H9 (cell line): ENCODE measurements around the gene SUPT3H. TPM values are rescaled to one million over a fixed set of nuclear protein-coding genes. Genes with fewer than 3 reads are reported as not detected.

Experiments used
- DNase-seq: peaks from one replicate; pipeline ENCODE4 v3.0.0-alpha.2; 2017
- H2AFZ ChIP-seq: one replicate; pipeline ENCODE4 v1.6.1; 2013; ENCODE audit warnings: mild to moderate bottlenecking, low read length, control low read depth, moderate library complexity
- H2AK5ac ChIP-seq: 2 replicates; pipeline ENCODE4 v1.6.1; 2013; ENCODE audit warnings: low read length, control low read depth, mixed read lengths; ENCODE audit not compliant: insufficient read length
- H2BK120ac ChIP-seq: one replicate; pipeline ENCODE4 v1.6.1; 2013; ENCODE audit warnings: low read depth, mild to moderate bottlenecking, low read length, control low read depth, inconsistent platforms; ENCODE audit not compliant: poor library complexity, severe bottlenecking
- H2BK12ac ChIP-seq: 2 replicates; pipeline ENCODE4 v1.6.1; 2013; ENCODE audit warnings: low read length, control low read depth, mixed read lengths, low read depth; ENCODE audit not compliant: insufficient read length
- H2BK15ac ChIP-seq: 2 replicates; pipeline ENCODE4 v1.6.1; 2013; ENCODE audit warnings: low read depth, low read length, control low read depth
- H2BK20ac ChIP-seq: one replicate; pipeline ENCODE4 v1.6.1; 2013; ENCODE audit warnings: low read depth, mild to moderate bottlenecking, low read length, control low read depth, inconsistent platforms; ENCODE audit not compliant: poor library complexity, severe bottlenecking
- H2BK5ac ChIP-seq: 2 replicates; pipeline ENCODE4 v1.6.1; 2013; ENCODE audit warnings: low read length, control low read depth, mixed read lengths; ENCODE audit not compliant: insufficient read length
- H3K14ac ChIP-seq: 2 replicates; pipeline ENCODE4 v1.6.1; 2013; ENCODE audit warnings: low read length, control low read depth; ENCODE audit not compliant: insufficient read depth
- H3K18ac ChIP-seq: 2 replicates; pipeline ENCODE4 v1.6.1; 2013; ENCODE audit warnings: low read depth, mild to moderate bottlenecking, mixed read lengths, low read length, control low read depth; ENCODE audit not compliant: insufficient read length
- H3K23ac ChIP-seq: 2 replicates; pipeline ENCODE4 v1.6.1; 2013; ENCODE audit warnings: low read length, control low read depth, mixed read lengths, low read depth; ENCODE audit not compliant: insufficient read length
- H3K23me2 ChIP-seq: 2 replicates; pipeline ENCODE4 v1.6.1; 2013; ENCODE audit warnings: low read depth, mild to moderate bottlenecking, mixed read lengths, low read length, control low read depth; ENCODE audit not compliant: insufficient read length, poor library complexity, severe bottlenecking
- H3K27ac ChIP-seq: 2 replicates; pipeline ENCODE4 v1.5.1; 2013; ENCODE audit warnings: low read length, control low read depth, mixed read lengths, low read depth; ENCODE audit not compliant: insufficient read length
- H3K27me3 ChIP-seq: 2 replicates; pipeline ENCODE4 v1.6.1; 2013; ENCODE audit warnings: low read length, control low read depth, inconsistent platforms; ENCODE audit not compliant: insufficient read depth
- H3K4ac ChIP-seq: 2 replicates; pipeline ENCODE4 v1.6.1; 2013; ENCODE audit warnings: low read depth, mild to moderate bottlenecking, control low read depth, inconsistent platforms, low read length, moderate library complexity
- H3K4me1 ChIP-seq: 2 replicates; pipeline ENCODE4 v1.6.1; 2013; ENCODE audit warnings: low read length, control low read depth, inconsistent platforms; ENCODE audit not compliant: insufficient read depth
- H3K4me2 ChIP-seq: 2 replicates; pipeline ENCODE4 v1.6.1; 2013; ENCODE audit warnings: low read length, control low read depth, mixed read lengths; ENCODE audit not compliant: insufficient read length, insufficient read depth
- H3K56ac ChIP-seq: 2 replicates; pipeline ENCODE4 v1.6.1; 2013; ENCODE audit warnings: low read depth, mild to moderate bottlenecking, mixed read lengths, low read length, control low read depth; ENCODE audit not compliant: insufficient read length
- H3K79me1 ChIP-seq: 2 replicates; pipeline ENCODE4 v1.6.1; 2013; ENCODE audit warnings: low read depth, mild to moderate bottlenecking, moderate library complexity, low read length, control low read depth, inconsistent platforms; ENCODE audit not compliant: insufficient read depth, poor library complexity, severe bottlenecking
- H3K79me2 ChIP-seq: 2 replicates; pipeline ENCODE4 v1.6.1; 2013; ENCODE audit warnings: low read length, control low read depth, inconsistent platforms; ENCODE audit not compliant: insufficient read depth
- H3K9ac ChIP-seq: 2 replicates; pipeline ENCODE4 v1.6.1; 2013; ENCODE audit warnings: low read length, control low read depth, mixed read lengths; ENCODE audit not compliant: insufficient read length; ENCODE audit errors: extremely low read depth
- H3K9me3 ChIP-seq: one replicate; pipeline ENCODE4 v1.6.1; 2013; ENCODE audit warnings: low read depth, low read length, inconsistent platforms; ENCODE audit not compliant: control insufficient read depth
- H3T11ph ChIP-seq: one replicate; pipeline ENCODE4 v1.6.1; 2013; ENCODE audit warnings: mild to moderate bottlenecking, low read length, control low read depth, inconsistent platforms
- H4K20me1 ChIP-seq: one replicate; pipeline ENCODE4 v1.6.1; 2013; ENCODE audit not compliant: control insufficient read depth, insufficient read length, insufficient read depth
- H4K5ac ChIP-seq: 2 replicates; pipeline ENCODE4 v1.6.1; 2013; ENCODE audit warnings: low read depth, mild to moderate bottlenecking, mixed read lengths, low read length, control low read depth; ENCODE audit not compliant: insufficient read length
- H4K8ac ChIP-seq: replicated peaks from 2 replicates; pipeline ENCODE4 v1.6.1; 2013; ENCODE audit warnings: low read length, control low read depth, mixed read lengths, low read depth; ENCODE audit not compliant: insufficient read length
- H4K91ac ChIP-seq: 2 replicates; pipeline ENCODE4 v1.6.1; 2013; ENCODE audit warnings: low read depth, mild to moderate bottlenecking, moderate library complexity, mixed read lengths, low read length, control low read depth; ENCODE audit not compliant: insufficient read length
- H3K27ac Mint-ChIP-seq, 3 experiments: 2 replicates in 2 of 3; 3 replicates in 1 of 3; pipeline ENCODE4 v1.8.0; 2020 to 2021; ENCODE audit warnings: mixed read lengths in 3 of 3, mild to moderate bottlenecking in 1 of 3, moderate library complexity in 1 of 3
- H3K27me3 Mint-ChIP-seq: 2 replicates; pipeline ENCODE4 v1.8.0; 2021; ENCODE audit warnings: low read depth, mild to moderate bottlenecking, moderate library complexity, mixed read lengths
- H3K36me3 Mint-ChIP-seq, 3 experiments: 2 replicates in 2 of 3; 3 replicates in 1 of 3; pipeline ENCODE4 v1.8.0; 2020 to 2021; ENCODE audit warnings: low read depth in 3 of 3, mixed read lengths in 3 of 3; ENCODE audit not compliant: insufficient read depth in 1 of 3
- H3K4me1 Mint-ChIP-seq, 2 experiments: 2 replicates each; pipeline ENCODE4 v1.8.0; 2020; ENCODE audit warnings: mixed read lengths in 2 of 2
- H3K4me3 Mint-ChIP-seq, 2 experiments: 2 replicates in 1 of 2; 3 replicates in 1 of 2; pipeline ENCODE4 v1.8.0; 2020 to 2021; ENCODE audit warnings: mild to moderate bottlenecking in 2 of 2, mixed read lengths in 2 of 2, moderate library complexity in 1 of 2
- H3K9me3 Mint-ChIP-seq, 2 experiments: 2 replicates in 1 of 2; 3 replicates in 1 of 2; pipeline ENCODE4 v1.8.0; 2020; ENCODE audit warnings: mild to moderate bottlenecking in 2 of 2, mixed read lengths in 2 of 2, moderate library complexity in 1 of 2
- WGBS: extraction: QIAGEN DNeasy Blood & Tissue Kit; methylation state at CpG from one replicate; pipeline ENCODE4 v1.1.7; 2013; ENCODE audit warnings: missing lambda C conversion rate, low lambda C conversion rate, mixed read lengths; ENCODE audit not compliant: insufficient read length; ENCODE audit errors: extremely low coverage; 5-methylcytosine and 5-hydroxymethylcytosine counted together
- total RNA-seq: library from RNA; stranded (reverse); gene quantifications from 2 replicates; pipeline ENCODE4 v1.2.1, GENCODE V29; 2021
- TF ChIP-seq, protein P1 (sequence below): fragments of 200-600 bp; sonication (generic); conservative IDR thresholded peaks from 3 replicates; pipeline ENCODE4 v1.8.0; 2021; ENCODE audit warnings: antibody characterized with exemption, mild to moderate bottlenecking

SUPT3H gene
- total RNA-seq, 1 experiment from 2014 or later, result 22.5 TPM

DNA sequence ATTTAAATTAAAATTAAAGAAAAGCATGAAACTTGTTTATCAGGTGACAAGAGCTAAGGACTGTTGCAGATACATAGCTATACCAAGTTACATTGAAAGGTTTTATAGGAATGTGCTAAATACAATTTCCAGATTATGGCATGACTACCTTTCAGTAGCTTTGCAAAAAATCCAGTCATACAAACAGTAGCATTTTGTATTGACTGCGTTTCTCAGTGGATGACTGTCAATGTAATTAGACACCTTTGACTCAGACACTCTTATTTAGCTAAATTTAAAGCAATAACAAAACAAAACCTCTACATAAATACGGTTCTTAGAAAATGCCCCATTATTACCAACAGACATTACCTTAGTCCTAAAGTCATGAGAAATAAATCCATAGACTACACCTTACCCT is 325.4 kb downstream of the SUPT3H start:
- no peaks in the 10 kb centered on the region for H3K79me1 ChIP-seq
- H2BK15ac ChIP-seq, result no peak overlapping the region
- H2BK20ac ChIP-seq, result no peak overlapping the region
- no peak overlapping the region for H2BK120ac ChIP-seq
- Mint-ChIP-seq H3K36me3 (no peaks in the 10 kb centered on the region), H3K9me3 (no peaks in the 10 kb centered on the region), H3K4me1 (peaks cover 18 to 22% of the 10 kb centered on the region in 2 experiments), H3K27me3 (no peaks in the 10 kb centered on the region), H3K27ac (no peak overlapping the region), H3K4me3 (no peak overlapping the region)
- no peak overlapping the region for H4K91ac ChIP-seq
- no peak overlapping the region for H3K4me2 ChIP-seq
- H3K9me3 ChIP-seq, result no peaks in the 10 kb centered on the region
- no peak overlapping the region for H2AK5ac ChIP-seq
- H3K23me2 ChIP-seq, result no peaks in the 10 kb centered on the region
- no peaks in the 10 kb centered on the region for H3K79me2 ChIP-seq
- no peaks in the 10 kb centered on the region for H3K27me3 ChIP-seq
- no peak overlapping the region for H3K56ac ChIP-seq
- H4K8ac ChIP-seq, result no peak overlapping the region
- no peak overlapping the region for H3T11ph ChIP-seq
- TF ChIP-seq, protein P1, sequence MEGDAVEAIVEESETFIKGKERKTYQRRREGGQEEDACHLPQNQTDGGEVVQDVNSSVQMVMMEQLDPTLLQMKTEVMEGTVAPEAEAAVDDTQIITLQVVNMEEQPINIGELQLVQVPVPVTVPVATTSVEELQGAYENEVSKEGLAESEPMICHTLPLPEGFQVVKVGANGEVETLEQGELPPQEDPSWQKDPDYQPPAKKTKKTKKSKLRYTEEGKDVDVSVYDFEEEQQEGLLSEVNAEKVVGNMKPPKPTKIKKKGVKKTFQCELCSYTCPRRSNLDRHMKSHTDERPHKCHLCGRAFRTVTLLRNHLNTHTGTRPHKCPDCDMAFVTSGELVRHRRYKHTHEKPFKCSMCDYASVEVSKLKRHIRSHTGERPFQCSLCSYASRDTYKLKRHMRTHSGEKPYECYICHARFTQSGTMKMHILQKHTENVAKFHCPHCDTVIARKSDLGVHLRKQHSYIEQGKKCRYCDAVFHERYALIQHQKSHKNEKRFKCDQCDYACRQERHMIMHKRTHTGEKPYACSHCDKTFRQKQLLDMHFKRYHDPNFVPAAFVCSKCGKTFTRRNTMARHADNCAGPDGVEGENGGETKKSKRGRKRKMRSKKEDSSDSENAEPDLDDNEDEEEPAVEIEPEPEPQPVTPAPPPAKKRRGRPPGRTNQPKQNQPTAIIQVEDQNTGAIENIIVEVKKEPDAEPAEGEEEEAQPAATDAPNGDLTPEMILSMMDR, result no peak
- no peak overlapping the region for H2BK5ac ChIP-seq
- H3K23ac ChIP-seq, result no peak overlapping the region
- H3K9ac ChIP-seq, result no peak overlapping the region
- H2BK12ac ChIP-seq, result no peak overlapping the region
- no peak overlapping the region for H3K14ac ChIP-seq
- no peak overlapping the region for H3K27ac ChIP-seq
- 100% methylated on average over 1 of the region's 2 CpGs for WGBS
- H2AFZ ChIP-seq, result no peak overlapping the region
- no peak overlapping the region for H3K4ac ChIP-seq
- no peaks in the 10 kb centered on the region; the same call in 1 of the 2 replicates for H3K4me1 ChIP-seq
- H4K5ac ChIP-seq, result no peak overlapping the region
- no peaks in the 10 kb centered on the region for H4K20me1 ChIP-seq
- H3K18ac ChIP-seq, result no peak overlapping the region
- no peak for DNase-seq
